HG02678 (cell line): ENCODE measurements around the gene MSX1.

Experiments used
- ATAC-seq: cut with Tn5 transposase; IDR thresholded peaks from one replicate; pipeline ENCODE4 v1.9.1; 2021; ENCODE audit warnings: mild to moderate bottlenecking, moderate library complexity; ENCODE audit not compliant: unreplicated experiment

MSX1 gene

DNA sequence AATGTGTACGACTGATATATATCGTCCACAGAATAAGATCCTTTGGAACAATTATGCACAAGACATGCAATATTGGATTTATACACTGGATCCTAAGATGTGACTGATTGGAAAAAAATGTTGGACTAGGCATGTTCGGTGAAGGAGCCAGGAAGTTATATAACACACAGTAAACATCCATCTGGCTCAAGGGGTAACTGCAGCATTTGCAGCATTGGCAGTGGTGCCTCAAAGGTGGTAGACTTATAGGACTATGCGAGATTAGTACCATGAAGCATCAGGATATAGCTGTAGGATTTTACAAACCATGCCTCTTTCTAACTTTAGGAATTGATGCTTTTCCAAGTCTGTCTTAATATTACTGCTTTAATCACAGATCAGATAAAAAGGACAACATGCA, 34.3 kb downstream of the MSX1 start:
- no peak for ATAC-seq

DNA sequence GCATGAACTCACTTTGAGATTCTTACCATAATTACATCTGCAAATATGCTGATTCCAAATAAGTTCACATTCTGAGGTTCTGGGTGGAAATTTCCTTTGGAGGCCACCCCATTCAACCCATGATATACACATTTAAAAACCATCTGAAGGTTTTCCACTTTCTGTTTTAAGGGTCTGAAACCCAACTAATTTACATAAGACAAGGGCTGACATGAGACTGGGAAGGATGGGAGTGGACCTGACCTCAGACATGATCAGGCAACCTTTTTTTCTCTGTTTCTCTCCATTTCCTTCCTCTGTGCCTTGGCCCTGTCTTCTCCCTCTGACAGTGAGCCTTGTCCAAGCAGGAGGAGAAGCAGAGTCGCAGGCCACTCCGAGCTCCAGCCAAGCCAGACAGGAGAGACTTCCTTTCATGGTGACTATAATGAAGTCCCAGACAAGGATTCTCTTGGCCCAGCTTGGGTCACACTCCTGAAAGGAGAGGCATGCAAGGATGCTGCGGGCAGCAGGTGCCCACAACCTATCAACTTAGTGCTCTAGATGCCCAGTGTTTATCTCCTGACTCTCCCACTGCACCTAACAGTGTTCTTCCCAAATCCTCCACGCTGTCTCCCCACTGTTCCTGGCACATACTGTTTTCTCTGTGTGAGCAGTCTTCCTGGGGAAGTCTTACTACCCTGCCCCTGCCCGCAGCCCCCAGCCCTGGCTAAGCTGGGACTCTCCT, 39.9 kb downstream of the MSX1 start:
- ATAC-seq: no peak

DNA sequence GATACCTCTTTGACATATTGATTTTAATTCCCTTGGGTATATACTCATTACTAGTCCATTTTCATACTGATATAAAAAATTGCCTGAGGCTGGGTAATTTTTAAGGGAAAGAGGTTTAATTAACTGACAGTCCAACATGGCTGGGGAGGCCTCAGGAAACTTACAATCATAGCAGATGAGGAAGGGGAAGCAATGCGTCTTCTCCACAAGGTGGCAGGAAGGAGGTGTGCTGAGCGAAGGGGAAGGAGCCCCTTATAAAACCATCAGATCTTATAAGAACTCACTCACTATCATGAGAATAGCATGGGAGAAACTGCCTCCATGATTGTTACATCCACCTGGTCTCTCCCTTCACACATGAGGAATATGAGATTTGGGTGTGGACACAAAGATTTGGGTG, 42.4 kb downstream of the MSX1 start:
- no peak for ATAC-seq

- ATAC-seq: no peak
Measured at GRCh38 chr4:4912155-4912554, 52.7 kb downstream of the MSX1 start.

- ATAC-seq: no peak
Measured at GRCh38 chr4:4913147-4913561, 53.7 kb downstream of the MSX1 start.
